ENCODE results near the gene IDH3A. TPM values are rescaled to one million over a fixed set of nuclear protein-coding genes. Genes with fewer than 3 reads are reported as not detected.

The IDH3A gene
- total RNA-seq, 2 experiments from 2014 or later = 47.5 to 47.6 TPM

GRCh38 chr15:78220713-78221112 lies 71.6 kb downstream of the IDH3A start:
- Mint-ChIP-seq H3K36me3 (ENCODE audit: low read depth) (no peaks in the 10 kb centered on the region), H3K9me3 (no peaks in the 10 kb centered on the region), H3K27ac (no peak overlapping the region), H3K27me3 (no peaks in the 10 kb centered on the region), H3K4me1 (ENCODE audit: low read depth) (peaks cover 1% of the 10 kb centered on the region), H3K4me3 (no peak overlapping the region)
- H3K27ac ChIP-seq (ENCODE audit: low read depth in 1 of 2, low read length in 2 of 2) = no peak overlapping the region
- DNase-seq (no peak), ATAC-seq (ENCODE audit: poor library complexity) (no peak)
- TF ChIP-seq CTCF (IDR thresholded peaks at IDR 0.05) = no peak
- no peak overlapping the region for H3K4me3 ChIP-seq (ENCODE audit: low read length)
- no peaks in the 10 kb centered on the region for H3K9me3 ChIP-seq (ENCODE audit: control insufficient read depth in 1 of 2, insufficient read depth in 1 of 2, low read length in 2 of 2)
- ChIA-PET CTCF (no interaction called here), POLR2A (no interaction called here)
- H3K36me3 ChIP-seq (ENCODE audit: insufficient read depth, low read length) = no peaks in the 10 kb centered on the region
- peaks cover 4% of the 10 kb centered on the region for H3K4me1 ChIP-seq (ENCODE audit: insufficient read depth, low read length)
- intact Hi-C loops (cut with DNase I, micrococcal nuclease) = no loop called here
- no peaks in the 10 kb centered on the region for H3K27me3 ChIP-seq (ENCODE audit: control insufficient read depth in 1 of 2, insufficient read depth in 2 of 2, low read length in 2 of 2)

Other genes starting within 250 kb of the IDH3A start
- 10 to 100 TPM; 89.3 to 97.6 TPM for gene TBC1D2B, start 71.7 kb upstream of the IDH3A start, total RNA-seq
- gene SH2D7, start 56.8 kb upstream of the IDH3A start, total RNA-seq = not detected
- 1 to 10 TPM in 1 of 2 experiments, under 1 TPM in 1; 0.82 to 1.7 TPM for gene CIB2, start 17.9 kb upstream of the IDH3A start, total RNA-seq
- under 1 TPM; 0.05 to 0.22 TPM for gene ACSBG1, start 85.2 kb downstream of the IDH3A start, total RNA-seq
- 10 to 100 TPM; 47.0 to 48.5 TPM for gene DNAJA4, start 115.2 kb downstream of the IDH3A start, total RNA-seq
- 10 to 100 TPM; 13.3 to 16.7 TPM for gene SKIC8, start 150.2 kb downstream of the IDH3A start, total RNA-seq
- gene CRABP1, start 191.0 kb downstream of the IDH3A start, total RNA-seq = not detected

All from CD4-positive, alpha-beta T cell (primary cell).